ENCODE measurements around the gene NACC1. TPM values are rescaled to one million over a fixed set of nuclear protein-coding genes. Genes with fewer than 3 reads are reported as not detected.

The NACC1 gene
- total RNA-seq, 4 donors from 2014 or later: 31.6 to 54.2 (median 36.5) TPM

GRCh38 chr19:13103581-13104359 lies 14.3 kb upstream of the NACC1 start:
- H3K4me3 ChIP-seq: peak overlapping the region in 2 of 4 donors; percentile 36 to 42

GRCh38 chr19:13104360-13104847 lies 13.7 kb upstream of the NACC1 start:
- DNase-seq: peak; percentile 76
- Histone ChIP-seq H3K36me3 (peaks cover 0 to 3% (median 0%) of the 10 kb centered on the region in 4 donors), H3K27ac (peak overlapping the region; percentile 78 to 93 (median 90)), H3K4me1 (peaks cover 17 to 33% (median 26%) of the 10 kb centered on the region in 4 donors), H3K4me3 (peak overlapping the region in 3 of 4 donors; percentile 0 to 42 (median 5)), H3K9me3 (no peaks in the 10 kb centered on the region), H3K27me3 (no peaks in the 10 kb centered on the region)
- intact Hi-C loops (cut with DNase I; ENCODE audit: low total_unique reads): no loop called here
- in situ Hi-C loops (cut with MboI; ENCODE audit: low pct_ligation_motif_present in 1 of 4, low pct_unique_long_range_greater_than_20kb in 1 of 4, low sequenced_read_pairs in 3 of 4): loop anchor here in 1 of 4 donors (25.0 kb wide), 1 partner anchor 158 kb away; no protein-coding TSS in a partner anchor
- TF ChIP-seq, protein P1, sequence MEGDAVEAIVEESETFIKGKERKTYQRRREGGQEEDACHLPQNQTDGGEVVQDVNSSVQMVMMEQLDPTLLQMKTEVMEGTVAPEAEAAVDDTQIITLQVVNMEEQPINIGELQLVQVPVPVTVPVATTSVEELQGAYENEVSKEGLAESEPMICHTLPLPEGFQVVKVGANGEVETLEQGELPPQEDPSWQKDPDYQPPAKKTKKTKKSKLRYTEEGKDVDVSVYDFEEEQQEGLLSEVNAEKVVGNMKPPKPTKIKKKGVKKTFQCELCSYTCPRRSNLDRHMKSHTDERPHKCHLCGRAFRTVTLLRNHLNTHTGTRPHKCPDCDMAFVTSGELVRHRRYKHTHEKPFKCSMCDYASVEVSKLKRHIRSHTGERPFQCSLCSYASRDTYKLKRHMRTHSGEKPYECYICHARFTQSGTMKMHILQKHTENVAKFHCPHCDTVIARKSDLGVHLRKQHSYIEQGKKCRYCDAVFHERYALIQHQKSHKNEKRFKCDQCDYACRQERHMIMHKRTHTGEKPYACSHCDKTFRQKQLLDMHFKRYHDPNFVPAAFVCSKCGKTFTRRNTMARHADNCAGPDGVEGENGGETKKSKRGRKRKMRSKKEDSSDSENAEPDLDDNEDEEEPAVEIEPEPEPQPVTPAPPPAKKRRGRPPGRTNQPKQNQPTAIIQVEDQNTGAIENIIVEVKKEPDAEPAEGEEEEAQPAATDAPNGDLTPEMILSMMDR (IDR thresholded peaks at IDR 0.05): peak; percentile 55 to 68 (median 61)
- TF ChIP-seq POLR2A (IDR thresholded peaks at IDR 0.05) (no peak), EP300 (IDR thresholded peaks at IDR 0.05; ENCODE audit: low read depth) (no peak), POLR2AphosphoS5 (IDR thresholded peaks at IDR 0.05) (peak; percentile 60 to 76 (median 68))
- 60% methylated on average over 33 of the region's 33 CpGs; no CpG with 5 or more reads in 1 of the 2 donors for WGBS, 2 donors (ENCODE audit: low coverage in 1 of 2)

More at GRCh38 chr19:13103581-13104359, 14.3 kb upstream of the NACC1 start:
- Histone ChIP-seq H3K36me3 (peaks cover 0 to 3% (median 0%) of the 10 kb centered on the region in 4 donors), H3K27me3 (no peaks in the 10 kb centered on the region), H3K27ac (peak overlapping the region; percentile 78 to 93 (median 90)), H3K9me3 (no peaks in the 10 kb centered on the region), H3K4me1 (peaks cover 20 to 38% (median 31%) of the 10 kb centered on the region in 4 donors)
- no peak for DNase-seq
- intact Hi-C loops (cut with DNase I; ENCODE audit: low total_unique reads): no loop called here
- in situ Hi-C loops (cut with MboI; ENCODE audit: low pct_ligation_motif_present in 1 of 4, low pct_unique_long_range_greater_than_20kb in 1 of 4, low sequenced_read_pairs in 3 of 4): loop anchor here in 1 of 4 donors (25.0 kb wide), 1 partner anchor 159 kb away; no protein-coding TSS in a partner anchor
- no peak for TF ChIP-seq POLR2AphosphoS5 (IDR thresholded peaks at IDR 0.05)
- no peak for TF ChIP-seq EP300 (IDR thresholded peaks at IDR 0.05; ENCODE audit: low read depth)
- TF ChIP-seq POLR2A (IDR thresholded peaks at IDR 0.05): no peak
- TF ChIP-seq, protein P1 (IDR thresholded peaks at IDR 0.05): no peak
- WGBS, 2 donors (ENCODE audit: low coverage in 1 of 2): 70 to 83% methylated on average over 6 to 12 of the region's 13 CpGs

DNA sequence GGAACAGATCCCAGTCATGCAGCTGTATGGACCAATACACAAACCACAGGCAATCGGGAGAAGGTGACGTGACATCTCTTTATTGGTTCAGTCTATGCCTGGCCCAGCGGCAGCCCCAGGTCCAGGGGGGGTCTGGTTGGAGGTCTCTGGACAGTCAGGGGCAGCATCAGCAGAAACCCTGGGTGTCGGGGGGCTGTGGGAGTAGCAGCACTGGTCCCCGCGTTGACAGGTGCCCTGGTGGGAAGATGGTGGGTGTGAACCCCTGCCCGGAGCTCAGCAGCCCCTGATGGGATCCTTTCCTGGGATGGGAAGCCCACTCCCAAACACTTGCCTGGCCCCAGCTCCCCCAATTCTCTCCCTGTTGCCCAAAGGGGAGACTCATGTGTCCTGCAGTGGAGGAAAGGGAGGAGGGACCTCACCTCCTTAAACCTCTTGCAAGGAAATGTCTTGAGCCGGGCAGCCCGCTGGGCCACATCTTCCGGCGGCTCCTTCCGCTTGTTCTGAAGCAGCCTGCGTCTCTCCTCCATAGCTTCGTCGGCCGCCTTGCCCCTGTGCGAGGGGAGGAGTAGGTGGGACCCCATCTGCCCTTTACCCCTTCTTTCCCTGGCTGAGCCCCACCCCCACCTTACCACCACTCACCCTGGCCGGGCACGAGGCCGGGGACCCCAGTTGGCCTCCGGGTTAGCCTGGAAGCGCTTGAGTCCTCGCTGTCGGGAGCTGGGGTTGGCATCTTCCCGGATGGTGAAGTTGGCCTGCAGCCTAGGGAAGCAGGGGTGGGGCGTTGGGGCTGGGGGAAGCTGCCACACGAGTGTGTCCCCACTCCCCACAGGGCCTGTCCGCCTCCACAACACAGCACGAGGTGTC lies 13.0 kb upstream of the NACC1 start:
- H3K36me3 ChIP-seq: peaks cover 0 to 3% (median 0%) of the 10 kb centered on the region in 4 donors
- no peaks in the 10 kb centered on the region for H3K9me3 ChIP-seq
- peak overlapping the region in 3 of 4 donors; percentile 0 to 42 (median 5) for H3K4me3 ChIP-seq
- in situ Hi-C loops (cut with MboI; ENCODE audit: low pct_ligation_motif_present in 1 of 4, low pct_unique_long_range_greater_than_20kb in 1 of 4, low sequenced_read_pairs in 3 of 4): loop anchor here in 1 of 4 donors (25.0 kb wide), 1 partner anchor 157 kb away; no protein-coding TSS in a partner anchor
- TF ChIP-seq POLR2AphosphoS5 (IDR thresholded peaks at IDR 0.05): no peak
- no peak for TF ChIP-seq EP300 (IDR thresholded peaks at IDR 0.05; ENCODE audit: low read depth)
- no peak for TF ChIP-seq POLR2A (IDR thresholded peaks at IDR 0.05)
- TF ChIP-seq, protein P1 (IDR thresholded peaks at IDR 0.05): no peak
- H3K27ac ChIP-seq: peak overlapping the region; percentile 78 to 93 (median 90)
- intact Hi-C loops (cut with DNase I; ENCODE audit: low total_unique reads): no loop called here
- peaks cover 16 to 27% (median 21%) of the 10 kb centered on the region in 4 donors for H3K4me1 ChIP-seq
- no peaks in the 10 kb centered on the region for H3K27me3 ChIP-seq
- no peak for DNase-seq
- 58 to 72% methylated on average over 7 to 29 of the region's 29 CpGs for WGBS, 2 donors (ENCODE audit: low coverage in 1 of 2)

All from transverse colon (tissue), 4 donors.